ENCODE measurements around the gene HMGCS1.
A peak's percentile ranks its signal among the peaks of the same experiment; 100 is the strongest.

HMGCS1 gene

DNA sequence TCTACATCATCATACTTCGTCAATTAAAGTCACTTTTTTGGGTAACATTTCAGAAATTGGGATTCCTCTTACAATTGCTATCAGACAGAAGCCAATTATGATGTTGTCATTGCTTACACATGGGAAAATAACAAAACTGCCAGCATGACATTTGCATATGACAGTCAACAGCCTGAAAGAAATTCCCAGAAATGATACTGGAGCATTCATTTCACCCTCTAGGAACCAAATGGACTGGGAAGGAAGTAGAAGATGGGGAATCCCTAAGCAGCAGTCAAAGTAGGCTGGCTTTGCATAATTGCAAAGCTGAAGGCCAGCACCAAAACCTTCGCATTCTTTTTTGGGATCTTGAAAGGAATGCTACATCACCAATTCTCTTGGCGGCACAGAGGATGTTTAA lies 10.7 kb downstream of the HMGCS1 start:
- DNase-seq (ENCODE audit: low spot score) (no peak), ATAC-seq (ENCODE audit: low read depth) (no peak)
- Histone ChIP-seq H3K9me3 (ENCODE audit: severe bottlenecking) (no peaks in the 10 kb centered on the region), H3K27ac (ENCODE audit: poor library complexity, severe bottlenecking) (peak overlapping the region; percentile 3), H3K4me1 (ENCODE audit: insufficient read depth, poor library complexity, severe bottlenecking) (peaks cover 47% of the 10 kb centered on the region), H3K36me3 (ENCODE audit: low read depth) (peaks cover 100% of the 10 kb centered on the region), H3K4me3 (ENCODE audit: severe bottlenecking) (no peak overlapping the region), H3K27me3 (ENCODE audit: insufficient read depth, poor library complexity, severe bottlenecking) (no peaks in the 10 kb centered on the region)
- TF ChIP-seq, protein P1, sequence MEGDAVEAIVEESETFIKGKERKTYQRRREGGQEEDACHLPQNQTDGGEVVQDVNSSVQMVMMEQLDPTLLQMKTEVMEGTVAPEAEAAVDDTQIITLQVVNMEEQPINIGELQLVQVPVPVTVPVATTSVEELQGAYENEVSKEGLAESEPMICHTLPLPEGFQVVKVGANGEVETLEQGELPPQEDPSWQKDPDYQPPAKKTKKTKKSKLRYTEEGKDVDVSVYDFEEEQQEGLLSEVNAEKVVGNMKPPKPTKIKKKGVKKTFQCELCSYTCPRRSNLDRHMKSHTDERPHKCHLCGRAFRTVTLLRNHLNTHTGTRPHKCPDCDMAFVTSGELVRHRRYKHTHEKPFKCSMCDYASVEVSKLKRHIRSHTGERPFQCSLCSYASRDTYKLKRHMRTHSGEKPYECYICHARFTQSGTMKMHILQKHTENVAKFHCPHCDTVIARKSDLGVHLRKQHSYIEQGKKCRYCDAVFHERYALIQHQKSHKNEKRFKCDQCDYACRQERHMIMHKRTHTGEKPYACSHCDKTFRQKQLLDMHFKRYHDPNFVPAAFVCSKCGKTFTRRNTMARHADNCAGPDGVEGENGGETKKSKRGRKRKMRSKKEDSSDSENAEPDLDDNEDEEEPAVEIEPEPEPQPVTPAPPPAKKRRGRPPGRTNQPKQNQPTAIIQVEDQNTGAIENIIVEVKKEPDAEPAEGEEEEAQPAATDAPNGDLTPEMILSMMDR (IDR thresholded peaks at IDR 0.05; ENCODE audit: poor library complexity, severe bottlenecking): no peak

DNA sequence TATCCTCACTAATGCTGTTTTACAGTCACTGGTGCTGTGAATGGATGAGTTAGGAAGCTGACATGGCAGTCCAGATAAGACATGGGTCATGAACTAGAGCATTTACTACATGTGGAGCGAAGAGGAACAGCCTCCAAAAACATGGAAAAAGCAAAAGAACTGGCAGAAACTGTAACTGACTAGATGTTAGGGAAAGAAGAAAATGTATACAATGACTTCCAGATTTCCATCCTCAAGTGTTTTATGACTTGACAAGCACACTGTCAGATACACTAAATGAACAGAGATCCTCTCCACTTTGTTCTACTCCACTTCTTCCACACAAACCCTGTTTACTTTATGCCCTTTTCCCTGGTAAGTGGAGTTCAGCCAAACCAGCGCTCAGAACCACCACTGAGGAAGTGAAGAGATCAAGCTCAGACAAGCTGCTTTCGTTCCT lies 11.5 kb downstream of the HMGCS1 start:
- Histone ChIP-seq H3K27ac (ENCODE audit: poor library complexity, severe bottlenecking) (peak overlapping the region; percentile 3), H3K9me3 (ENCODE audit: severe bottlenecking) (no peaks in the 10 kb centered on the region), H3K27me3 (ENCODE audit: insufficient read depth, poor library complexity, severe bottlenecking) (no peaks in the 10 kb centered on the region), H3K4me1 (ENCODE audit: insufficient read depth, poor library complexity, severe bottlenecking) (peaks cover 41% of the 10 kb centered on the region), H3K4me3 (ENCODE audit: severe bottlenecking) (no peak overlapping the region), H3K36me3 (ENCODE audit: low read depth) (peaks cover 100% of the 10 kb centered on the region)
- ATAC-seq (ENCODE audit: low read depth) (no peak), DNase-seq (ENCODE audit: low spot score) (no peak)
- TF ChIP-seq, protein P1 (IDR thresholded peaks at IDR 0.05; ENCODE audit: poor library complexity, severe bottlenecking): no peak

DNA sequence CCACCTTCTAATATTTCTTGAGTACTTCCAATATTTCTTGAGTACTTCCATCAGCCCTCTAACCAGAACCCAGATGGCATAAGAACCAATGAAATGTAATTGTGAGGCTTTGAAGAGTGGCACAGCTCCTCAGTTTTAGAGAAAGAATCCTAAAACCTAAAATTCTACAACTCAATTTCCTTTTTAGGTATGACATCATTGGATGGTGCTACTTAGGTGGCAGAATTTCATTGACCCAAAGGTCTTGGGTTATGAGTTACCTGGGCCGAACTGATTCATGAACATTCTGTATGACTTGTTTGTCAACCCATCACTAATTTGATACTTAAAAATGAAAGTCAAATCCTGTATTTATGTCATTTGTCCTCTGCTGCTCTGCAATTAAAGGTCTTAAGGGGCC lies 13.1 kb downstream of the HMGCS1 start:
- H3K36me3 ChIP-seq (ENCODE audit: low read depth): peaks cover 100% of the 10 kb centered on the region
- ATAC-seq (ENCODE audit: low read depth) (no peak), DNase-seq (ENCODE audit: low spot score) (no peak)
- H3K9me3 ChIP-seq (ENCODE audit: severe bottlenecking): no peaks in the 10 kb centered on the region
- no peak overlapping the region for H3K4me3 ChIP-seq (ENCODE audit: severe bottlenecking)
- H3K27me3 ChIP-seq (ENCODE audit: insufficient read depth, poor library complexity, severe bottlenecking): no peaks in the 10 kb centered on the region
- peaks cover 30% of the 10 kb centered on the region for H3K4me1 ChIP-seq (ENCODE audit: insufficient read depth, poor library complexity, severe bottlenecking)
- TF ChIP-seq, protein P1 (IDR thresholded peaks at IDR 0.05; ENCODE audit: poor library complexity, severe bottlenecking): no peak
- H3K27ac ChIP-seq (ENCODE audit: poor library complexity, severe bottlenecking): no peak overlapping the region

DNA sequence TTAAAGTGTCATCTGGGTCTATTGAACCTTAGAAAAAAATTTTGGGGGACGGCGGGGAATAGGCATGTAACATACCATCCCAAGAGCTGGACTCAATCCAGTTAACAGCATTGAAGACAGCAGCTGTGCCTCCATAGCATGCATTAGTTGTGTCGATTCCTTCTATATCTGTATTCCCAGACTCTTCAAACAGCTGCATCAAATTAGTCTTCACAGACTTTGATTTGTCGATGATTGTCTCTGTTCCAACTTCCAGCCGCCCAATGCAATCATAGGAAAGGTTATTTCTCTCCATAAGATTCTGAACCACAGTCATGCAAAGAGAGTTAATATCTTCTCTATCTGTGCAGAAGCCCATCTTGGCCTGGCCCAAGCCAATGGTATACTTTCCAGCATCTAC lies 14.8 kb downstream of the HMGCS1 start:
- Histone ChIP-seq H3K4me1 (ENCODE audit: insufficient read depth, poor library complexity, severe bottlenecking) (peaks cover 16% of the 10 kb centered on the region), H3K36me3 (ENCODE audit: low read depth) (peaks cover 100% of the 10 kb centered on the region), H3K4me3 (ENCODE audit: severe bottlenecking) (no peak overlapping the region), H3K9me3 (ENCODE audit: severe bottlenecking) (no peaks in the 10 kb centered on the region), H3K27me3 (ENCODE audit: insufficient read depth, poor library complexity, severe bottlenecking) (no peaks in the 10 kb centered on the region), H3K27ac (ENCODE audit: poor library complexity, severe bottlenecking) (no peak overlapping the region)
- TF ChIP-seq, protein P1 (IDR thresholded peaks at IDR 0.05; ENCODE audit: poor library complexity, severe bottlenecking): no peak
- ATAC-seq (ENCODE audit: low read depth) (no peak), DNase-seq (ENCODE audit: low spot score) (no peak)

DNA sequence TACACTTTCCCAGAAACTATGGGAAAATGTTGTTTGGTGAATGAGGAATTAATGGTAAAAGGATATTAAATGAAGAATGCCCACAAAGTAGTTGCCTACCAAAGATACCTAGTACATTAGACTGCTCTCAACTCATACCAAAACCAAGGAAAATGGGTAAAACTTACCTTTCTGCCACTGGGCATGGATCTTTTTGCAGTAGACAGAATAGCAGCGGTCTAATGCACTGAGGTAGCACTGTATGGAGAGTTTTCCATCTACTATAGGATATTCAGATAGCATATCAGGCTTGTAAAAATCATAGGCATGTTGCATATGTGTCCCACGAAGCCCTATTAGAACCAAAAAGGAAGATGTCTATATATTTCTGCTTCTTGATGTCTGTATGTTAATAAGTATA lies 16.4 kb downstream of the HMGCS1 start:
- Histone ChIP-seq H3K27ac (ENCODE audit: poor library complexity, severe bottlenecking) (no peak overlapping the region), H3K27me3 (ENCODE audit: insufficient read depth, poor library complexity, severe bottlenecking) (no peaks in the 10 kb centered on the region), H3K4me1 (ENCODE audit: insufficient read depth, poor library complexity, severe bottlenecking) (peaks cover 3% of the 10 kb centered on the region), H3K9me3 (ENCODE audit: severe bottlenecking) (no peaks in the 10 kb centered on the region), H3K4me3 (ENCODE audit: severe bottlenecking) (no peak overlapping the region), H3K36me3 (ENCODE audit: low read depth) (peaks cover 100% of the 10 kb centered on the region)
- no peak for DNase-seq (ENCODE audit: low spot score)
- no peak for ATAC-seq (ENCODE audit: low read depth)
- TF ChIP-seq, protein P1 (IDR thresholded peaks at IDR 0.05; ENCODE audit: poor library complexity, severe bottlenecking): no peak
